HepG2 (cell line): ENCODE data around the gene TEX30.

Experiments
- MAX ChIP-seq: IDR thresholded peaks from 2 replicates; pipeline ENCODE4 v1.6.1; 2012; ENCODE audit warnings: inconsistent platforms
- MXI1 ChIP-seq: IDR thresholded peaks from 3 replicates; pipeline ENCODE4 v1.6.1; 2012; ENCODE audit warnings: low read depth, low read length, inconsistent platforms, borderline replicate concordance
- SALL1 ChIP-seq: sonication (generic); formaldehyde crosslinking; IDR thresholded peaks from 2 replicates; pipeline ENCODE4 v1.8.0; 2022; ENCODE audit warnings: mild to moderate bottlenecking, missing genetic modification reagents
- TCF7L2 ChIP-seq: IDR thresholded peaks from 2 replicates; pipeline ENCODE4 v1.6.1; 2011; ENCODE audit warnings: mild to moderate bottlenecking, low read depth, low read length, moderate library complexity
- ZBTB26 ChIP-seq: IDR thresholded peaks from 2 replicates; pipeline ENCODE4 v1.6.1; 2016; ENCODE audit warnings: missing compliant biosample characterization, missing genetic modification reagents, borderline replicate concordance
- ZNF549 ChIP-seq: sonication (generic); formaldehyde crosslinking; IDR thresholded peaks from 2 replicates; pipeline ENCODE4 v1.5.0; 2020; ENCODE audit warnings: missing genetic modification reagents
- ZSCAN22 ChIP-seq: sonication (generic); formaldehyde crosslinking; IDR thresholded peaks from 2 replicates; pipeline ENCODE4 v1.4.0; 2020; ENCODE audit warnings: mild to moderate bottlenecking, missing genetic modification reagents

- no peak for TF ChIP-seq MAX
- TF ChIP-seq ZSCAN22 (CRISPR knock-in tag) = no peak
- TF ChIP-seq MXI1 = no peak
- TF ChIP-seq ZNF549 (CRISPR knock-in tag) = no peak
- no peak for TF ChIP-seq TCF7L2
- TF ChIP-seq SALL1 (CRISPR knock-in tag) = no peak
- TF ChIP-seq ZBTB26 (CRISPR knock-in tag) = no peak
Observed at GRCh38 chr13:102792396-102792795, 18.8 kb upstream of the TEX30 start.
